Measurements from ENCODE around the gene CPNE1. TPM values are rescaled to one million over a fixed set of nuclear protein-coding genes. Genes with fewer than 3 reads are reported as not detected.

The CPNE1 gene
- total and polyA plus RNA-seq, 10 of the 15 experiments (the other 5 are each of a cell fraction or from before 2014, with no cell fraction given) = 84.9 to 209 (median 146) TPM

DNA sequence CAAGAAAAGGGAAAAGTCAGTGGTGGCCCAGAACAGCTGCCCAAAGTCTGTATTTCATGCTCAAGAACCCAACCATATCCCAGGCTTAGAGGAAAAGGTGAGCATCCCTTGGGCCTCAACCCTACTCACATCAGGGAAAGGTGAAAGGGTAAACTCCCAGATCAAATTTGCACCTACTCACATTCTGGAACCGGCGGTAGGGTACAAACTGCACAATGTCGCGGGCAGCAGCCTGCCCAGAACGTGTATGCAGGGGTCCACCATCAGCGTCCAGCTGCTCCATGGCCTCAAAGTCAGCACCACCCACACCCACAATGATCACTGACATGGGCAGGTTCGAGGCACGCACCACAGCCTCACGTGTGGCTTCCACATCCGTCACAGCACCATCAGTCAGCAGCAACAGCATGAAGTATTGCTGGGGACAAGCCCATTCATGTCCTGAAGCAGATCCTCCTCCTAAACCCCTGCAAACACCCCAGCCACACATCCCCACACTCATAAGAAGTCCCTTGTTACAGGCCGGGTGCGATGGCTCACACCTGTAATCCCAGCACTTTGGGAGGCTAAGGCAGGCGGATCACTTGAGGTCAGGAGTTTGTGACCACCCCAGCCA lies 38.2 kb downstream of the CPNE1 start (continued):
- TF ChIP-seq, protein P1, sequence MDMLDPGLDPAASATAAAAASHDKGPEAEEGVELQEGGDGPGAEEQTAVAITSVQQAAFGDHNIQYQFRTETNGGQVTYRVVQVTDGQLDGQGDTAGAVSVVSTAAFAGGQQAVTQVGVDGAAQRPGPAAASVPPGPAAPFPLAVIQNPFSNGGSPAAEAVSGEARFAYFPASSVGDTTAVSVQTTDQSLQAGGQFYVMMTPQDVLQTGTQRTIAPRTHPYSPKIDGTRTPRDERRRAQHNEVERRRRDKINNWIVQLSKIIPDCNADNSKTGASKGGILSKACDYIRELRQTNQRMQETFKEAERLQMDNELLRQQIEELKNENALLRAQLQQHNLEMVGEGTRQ (IDR thresholded peaks at IDR 0.05; ENCODE audit: borderline replicate concordance, low read depth, low read length) = no peak
- TF ChIP-seq EP300 (IDR thresholded peaks at IDR 0.05; ENCODE audit: borderline replicate concordance in 1 of 2, control insufficient read depth in 1 of 2, low read depth in 2 of 2, low read length in 2 of 2) (no peak), ZNF274 (IDR thresholded peaks at IDR 0.05; ENCODE audit: insufficient read depth, insufficient read length) (no peak)
- TF ChIP-seq, protein P2, sequence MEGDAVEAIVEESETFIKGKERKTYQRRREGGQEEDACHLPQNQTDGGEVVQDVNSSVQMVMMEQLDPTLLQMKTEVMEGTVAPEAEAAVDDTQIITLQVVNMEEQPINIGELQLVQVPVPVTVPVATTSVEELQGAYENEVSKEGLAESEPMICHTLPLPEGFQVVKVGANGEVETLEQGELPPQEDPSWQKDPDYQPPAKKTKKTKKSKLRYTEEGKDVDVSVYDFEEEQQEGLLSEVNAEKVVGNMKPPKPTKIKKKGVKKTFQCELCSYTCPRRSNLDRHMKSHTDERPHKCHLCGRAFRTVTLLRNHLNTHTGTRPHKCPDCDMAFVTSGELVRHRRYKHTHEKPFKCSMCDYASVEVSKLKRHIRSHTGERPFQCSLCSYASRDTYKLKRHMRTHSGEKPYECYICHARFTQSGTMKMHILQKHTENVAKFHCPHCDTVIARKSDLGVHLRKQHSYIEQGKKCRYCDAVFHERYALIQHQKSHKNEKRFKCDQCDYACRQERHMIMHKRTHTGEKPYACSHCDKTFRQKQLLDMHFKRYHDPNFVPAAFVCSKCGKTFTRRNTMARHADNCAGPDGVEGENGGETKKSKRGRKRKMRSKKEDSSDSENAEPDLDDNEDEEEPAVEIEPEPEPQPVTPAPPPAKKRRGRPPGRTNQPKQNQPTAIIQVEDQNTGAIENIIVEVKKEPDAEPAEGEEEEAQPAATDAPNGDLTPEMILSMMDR (IDR thresholded peaks at IDR 0.05 in 2 of 3, conservative IDR thresholded peaks at IDR 0.05 in 1 of 3; ENCODE audit: control insufficient read depth in 2 of 3, extremely low read depth in 1 of 3, insufficient read depth in 1 of 3, low read depth in 3 of 3, low read length in 3 of 3) = no peak

DNA sequence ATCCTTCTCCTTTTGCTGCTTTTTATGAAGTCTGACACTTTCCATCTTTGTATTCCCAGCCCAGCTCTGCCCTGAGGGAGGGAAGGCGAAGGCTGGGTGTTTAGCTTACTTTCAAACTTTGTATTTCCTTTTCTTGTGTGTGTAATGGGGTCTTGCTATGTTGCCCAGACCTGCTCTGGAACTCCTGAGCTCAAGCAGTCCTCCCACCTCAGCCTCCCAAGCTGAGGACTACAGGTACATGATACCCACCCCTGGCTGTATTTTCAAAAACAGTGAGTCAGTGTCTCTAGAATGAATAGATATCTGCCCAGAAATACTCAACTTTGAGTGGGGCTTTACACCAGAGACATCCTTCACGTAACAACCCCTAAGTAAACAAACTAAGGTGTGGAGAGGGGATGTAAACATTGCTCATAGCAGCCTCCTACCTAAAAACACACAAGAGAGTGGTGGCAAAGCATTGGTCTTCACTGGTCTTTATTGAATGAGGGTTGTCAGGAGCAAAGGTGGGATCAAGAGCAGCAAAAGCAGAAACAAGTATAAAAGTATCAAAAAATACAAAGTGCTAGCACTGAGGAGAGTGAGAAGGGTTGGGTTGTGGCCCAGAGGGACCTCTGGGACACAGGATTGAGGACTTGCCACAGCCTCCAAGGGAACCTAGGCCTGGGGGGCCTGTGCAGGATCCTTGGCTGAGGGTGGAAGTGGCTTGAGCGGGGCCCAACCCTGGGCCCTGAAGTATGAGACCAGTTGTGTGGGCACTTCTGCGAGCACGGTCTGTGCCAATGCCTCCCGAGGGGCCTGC lies 38.9 kb downstream of the CPNE1 start:
- H3K27me3 ChIP-seq (replicated peaks in 1 of 2; ENCODE audit: control insufficient read depth in 2 of 2, insufficient read depth in 2 of 2, low read length in 1 of 2) = no peaks in the 10 kb centered on the region
- CTCF ChIA-PET = no interaction called here
- intact Hi-C loops (cut with micrococcal nuclease; ENCODE audit: unreplicated experiment) = no loop called here
- no peaks in the 10 kb centered on the region for H3K4me1 ChIP-seq (ENCODE audit: control insufficient read depth, insufficient read depth, low read length)
- POLR2A ChIA-PET = interaction anchor here (0.6 kb wide), 1 partner anchor 65 kb away, joined by 3 read pairs; no protein-coding TSS in a partner anchor
- no peaks in the 10 kb centered on the region for H3K9me3 ChIP-seq (replicated peaks; ENCODE audit: control insufficient read depth, insufficient read depth, low read length)
- H3K9ac ChIP-seq (ENCODE audit: control insufficient read depth, insufficient read depth, low read length) = no peak overlapping the region
- H3K36me3 ChIP-seq (ENCODE audit: control insufficient read depth in 2 of 2, insufficient read depth in 2 of 2, low read length in 1 of 2) = peaks cover 14 to 22% of the 10 kb centered on the region in 2 experiments
- ATAC-seq (no peak), FAIRE-seq (no peak), DNase-seq (ENCODE audit: low read depth, low spot score) (no peak)
- 93% methylated on average over 5 of the region's 6 CpGs for WGBS (ENCODE audit: insufficient coverage, insufficient replicate concordance, low lambda C conversion rate, missing lambda C conversion rate)
- no TSS peak for BruUV-seq (replicated peaks)
- H3K4me3 ChIP-seq = no peak overlapping the region
- RAD21 ChIA-PET (ENCODE audit: unreplicated experiment) = no interaction called here
- no peak overlapping the region for H2AFZ ChIP-seq (ENCODE audit: control insufficient read depth, low read depth, low read length)
- no peak overlapping the region for H3K4me2 ChIP-seq (ENCODE audit: control insufficient read depth, insufficient read depth)
- no peaks in the 10 kb centered on the region for H4K20me1 ChIP-seq (ENCODE audit: control insufficient read depth, insufficient read depth)
- H3K27ac ChIP-seq (ENCODE audit: control insufficient read depth, insufficient read depth) = no peak overlapping the region
- SMC1A ChIA-PET (ENCODE audit: uncharacterized antibody, unreplicated experiment) = interaction anchor here (1.2 kb wide), 1 partner anchor 9 kb away, joined by 3 read pairs; no protein-coding TSS in a partner anchor
- H3K79me2 ChIP-seq (ENCODE audit: control insufficient read depth, insufficient read depth, low read length) = no peaks in the 10 kb centered on the region
- in situ Hi-C loops (cut with MboI) = no loop called here
- TF ChIP-seq KDM1A (IDR thresholded peaks at IDR 0.05; ENCODE audit: borderline replicate concordance) (no peak), YBX1 (IDR thresholded peaks at IDR 0.05) (no peak), SIX5 (IDR thresholded peaks at IDR 0.05; ENCODE audit: low read depth, low read length, severe bottlenecking) (no peak)
- TF ChIP-seq, protein P3, sequence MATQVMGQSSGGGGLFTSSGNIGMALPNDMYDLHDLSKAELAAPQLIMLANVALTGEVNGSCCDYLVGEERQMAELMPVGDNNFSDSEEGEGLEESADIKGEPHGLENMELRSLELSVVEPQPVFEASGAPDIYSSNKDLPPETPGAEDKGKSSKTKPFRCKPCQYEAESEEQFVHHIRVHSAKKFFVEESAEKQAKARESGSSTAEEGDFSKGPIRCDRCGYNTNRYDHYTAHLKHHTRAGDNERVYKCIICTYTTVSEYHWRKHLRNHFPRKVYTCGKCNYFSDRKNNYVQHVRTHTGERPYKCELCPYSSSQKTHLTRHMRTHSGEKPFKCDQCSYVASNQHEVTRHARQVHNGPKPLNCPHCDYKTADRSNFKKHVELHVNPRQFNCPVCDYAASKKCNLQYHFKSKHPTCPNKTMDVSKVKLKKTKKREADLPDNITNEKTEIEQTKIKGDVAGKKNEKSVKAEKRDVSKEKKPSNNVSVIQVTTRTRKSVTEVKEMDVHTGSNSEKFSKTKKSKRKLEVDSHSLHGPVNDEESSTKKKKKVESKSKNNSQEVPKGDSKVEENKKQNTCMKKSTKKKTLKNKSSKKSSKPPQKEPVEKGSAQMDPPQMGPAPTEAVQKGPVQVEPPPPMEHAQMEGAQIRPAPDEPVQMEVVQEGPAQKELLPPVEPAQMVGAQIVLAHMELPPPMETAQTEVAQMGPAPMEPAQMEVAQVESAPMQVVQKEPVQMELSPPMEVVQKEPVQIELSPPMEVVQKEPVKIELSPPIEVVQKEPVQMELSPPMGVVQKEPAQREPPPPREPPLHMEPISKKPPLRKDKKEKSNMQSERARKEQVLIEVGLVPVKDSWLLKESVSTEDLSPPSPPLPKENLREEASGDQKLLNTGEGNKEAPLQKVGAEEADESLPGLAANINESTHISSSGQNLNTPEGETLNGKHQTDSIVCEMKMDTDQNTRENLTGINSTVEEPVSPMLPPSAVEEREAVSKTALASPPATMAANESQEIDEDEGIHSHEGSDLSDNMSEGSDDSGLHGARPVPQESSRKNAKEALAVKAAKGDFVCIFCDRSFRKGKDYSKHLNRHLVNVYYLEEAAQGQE (IDR thresholded peaks at IDR 0.05; ENCODE audit: low read depth, low read length) = no peak
- TF ChIP-seq, protein P4, sequence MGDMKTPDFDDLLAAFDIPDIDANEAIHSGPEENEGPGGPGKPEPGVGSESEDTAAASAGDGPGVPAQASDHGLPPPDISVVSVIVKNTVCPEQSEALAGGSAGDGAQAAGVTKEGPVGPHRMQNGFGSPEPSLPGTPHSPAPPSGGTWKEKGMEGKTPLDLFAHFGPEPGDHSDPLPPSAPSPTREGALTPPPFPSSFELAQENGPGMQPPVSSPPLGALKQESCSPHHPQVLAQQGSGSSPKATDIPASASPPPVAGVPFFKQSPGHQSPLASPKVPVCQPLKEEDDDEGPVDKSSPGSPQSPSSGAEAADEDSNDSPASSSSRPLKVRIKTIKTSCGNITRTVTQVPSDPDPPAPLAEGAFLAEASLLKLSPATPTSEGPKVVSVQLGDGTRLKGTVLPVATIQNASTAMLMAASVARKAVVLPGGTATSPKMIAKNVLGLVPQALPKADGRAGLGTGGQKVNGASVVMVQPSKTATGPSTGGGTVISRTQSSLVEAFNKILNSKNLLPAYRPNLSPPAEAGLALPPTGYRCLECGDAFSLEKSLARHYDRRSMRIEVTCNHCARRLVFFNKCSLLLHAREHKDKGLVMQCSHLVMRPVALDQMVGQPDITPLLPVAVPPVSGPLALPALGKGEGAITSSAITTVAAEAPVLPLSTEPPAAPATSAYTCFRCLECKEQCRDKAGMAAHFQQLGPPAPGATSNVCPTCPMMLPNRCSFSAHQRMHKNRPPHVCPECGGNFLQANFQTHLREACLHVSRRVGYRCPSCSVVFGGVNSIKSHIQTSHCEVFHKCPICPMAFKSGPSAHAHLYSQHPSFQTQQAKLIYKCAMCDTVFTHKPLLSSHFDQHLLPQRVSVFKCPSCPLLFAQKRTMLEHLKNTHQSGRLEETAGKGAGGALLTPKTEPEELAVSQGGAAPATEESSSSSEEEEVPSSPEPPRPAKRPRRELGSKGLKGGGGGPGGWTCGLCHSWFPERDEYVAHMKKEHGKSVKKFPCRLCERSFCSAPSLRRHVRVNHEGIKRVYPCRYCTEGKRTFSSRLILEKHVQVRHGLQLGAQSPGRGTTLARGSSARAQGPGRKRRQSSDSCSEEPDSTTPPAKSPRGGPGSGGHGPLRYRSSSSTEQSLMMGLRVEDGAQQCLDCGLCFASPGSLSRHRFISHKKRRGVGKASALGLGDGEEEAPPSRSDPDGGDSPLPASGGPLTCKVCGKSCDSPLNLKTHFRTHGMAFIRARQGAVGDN (IDR thresholded peaks at IDR 0.05) = no peak

Measured in GM12878 (cell line).